GM19372 (cell line): ENCODE results near the gene RGS19.
"Not testable (repeated sequence)": the region's sequence is repeated elsewhere in the genome, so short reads cannot be mapped to it uniquely, and the experiment has no call there.

Experiments
- ATAC-seq: cut with Tn5 transposase; IDR thresholded peaks from one replicate; pipeline ENCODE4 v1.9.1; 2021; ENCODE audit warnings: mild to moderate bottlenecking, low read depth, moderate library complexity; ENCODE audit not compliant: unreplicated experiment

The RGS19 gene

GRCh38 chr20:64079273-64080012 lies at the start of gene RGS19:
Gene RGS19 (minus strand): TSS chr20:64079518. CDS start chr20:64076886, 2,632 bp downstream.
- ATAC-seq, result no peak

GRCh38 chr20:64123517-64123916 lies 44.2 kb upstream of the RGS19 start:
- not testable (repeated sequence) for ATAC-seq

GRCh38 chr20:64122927-64123326 lies 43.6 kb upstream of the RGS19 start:
- not testable (repeated sequence) for ATAC-seq

GRCh38 chr20:64121586-64121985 lies 42.3 kb upstream of the RGS19 start:
- no peak for ATAC-seq

- ATAC-seq, result no peak
Measured at GRCh38 chr20:64119681-64120341, 40.5 kb upstream of the RGS19 start.

GRCh38 chr20:64119301-64119680 lies 40.0 kb upstream of the RGS19 start:
- ATAC-seq, result no peak

GRCh38 chr20:64117432-64117777 lies 38.1 kb upstream of the RGS19 start:
- not testable (repeated sequence) for ATAC-seq

- no peak for ATAC-seq
Measured at GRCh38 chr20:64116541-64117431, 37.5 kb upstream of the RGS19 start.

- no peak for ATAC-seq
Measured at GRCh38 chr20:64116016-64116415, 36.7 kb upstream of the RGS19 start.

GRCh38 chr20:64115171-64115911 lies 36.0 kb upstream of the RGS19 start:
- ATAC-seq, result no peak

GRCh38 chr20:64114356-64114971 lies 35.1 kb upstream of the RGS19 start:
- no peak for ATAC-seq

GRCh38 chr20:64113796-64114355 lies 34.6 kb upstream of the RGS19 start:
- no peak for ATAC-seq

- ATAC-seq, result no peak
Measured at GRCh38 chr20:64113444-64113775, 34.1 kb upstream of the RGS19 start.

GRCh38 chr20:64112691-64113443 lies 33.5 kb upstream of the RGS19 start:
- no peak for ATAC-seq

- ATAC-seq, result no peak
Measured at GRCh38 chr20:64111841-64112641, 32.7 kb upstream of the RGS19 start.

GRCh38 chr20:64110411-64111068 lies 31.2 kb upstream of the RGS19 start:
- no peak for ATAC-seq

GRCh38 chr20:64109831-64110391 lies 30.6 kb upstream of the RGS19 start:
- ATAC-seq, result no peak
